Ureter (tissue), 1 donor: ENCODE data around the gene LHPP. TPM values are rescaled to one million over a fixed set of nuclear protein-coding genes. Genes with fewer than 3 reads are reported as not detected.

Experiments
- DNase-seq: peaks from one replicate; pipeline ENCODE4 v3.0.0-alpha.2; 2020; ENCODE audit warnings: low spot score
- total RNA-seq: library from RNA; stranded (reverse); gene quantifications from one replicate; pipeline ENCODE4 v1.2.4, GENCODE V29; 2023
- donor health status: DM: yes; HTN: yes; CAD: no.

LHPP gene
- total RNA-seq, 1 donor from 2014 or later = 37.9 TPM

GRCh38 chr10:124521429-124521871, 59.8 kb downstream of the LHPP start:
- no peak for DNase-seq

- no peak for DNase-seq
Observed at GRCh38 chr10:124522131-124522932, 60.7 kb downstream of the LHPP start.

- DNase-seq = no peak
Observed at GRCh38 chr10:124522933-124523871, 61.6 kb downstream of the LHPP start.

GRCh38 chr10:124523901-124524300, 62.3 kb downstream of the LHPP start:
- no peak for DNase-seq

- DNase-seq = no peak
Observed at GRCh38 chr10:124524991-124525653, 63.5 kb downstream of the LHPP start.

GRCh38 chr10:124525751-124526600, 64.4 kb downstream of the LHPP start:
- peak; percentile 39 for DNase-seq

- DNase-seq = no peak
Observed at GRCh38 chr10:124526621-124527267, 65.1 kb downstream of the LHPP start.

- no peak for DNase-seq
Observed at GRCh38 chr10:124527874-124528395, 66.3 kb downstream of the LHPP start.

- DNase-seq = no peak
Observed at GRCh38 chr10:124529661-124530214, 68.1 kb downstream of the LHPP start.

GRCh38 chr10:124530215-124530665, 68.6 kb downstream of the LHPP start:
- peak; percentile 91 for DNase-seq

GRCh38 chr10:124530816-124531215, 69.2 kb downstream of the LHPP start:
- DNase-seq = no peak

GRCh38 chr10:124532106-124532641, 70.6 kb downstream of the LHPP start:
- DNase-seq = no peak

- DNase-seq = no peak
Observed at GRCh38 chr10:124532788-124533187, 71.2 kb downstream of the LHPP start.

GRCh38 chr10:124533266-124533665, 71.6 kb downstream of the LHPP start:
- DNase-seq = no peak

- DNase-seq = no peak
Observed at GRCh38 chr10:124534231-124534798, 72.7 kb downstream of the LHPP start.

GRCh38 chr10:124534826-124535601, 73.4 kb downstream of the LHPP start:
- DNase-seq = no peak

- DNase-seq = no peak
Observed at GRCh38 chr10:124535731-124536495, 74.3 kb downstream of the LHPP start.
